NOMO-1 treated with dmso at 0.1 percent for 144 hours (cell line): ENCODE measurements around the gene ACAP1.

ENCODE experiments used
- DNase-seq: peaks from one replicate; lab custom pipeline; 2025; ENCODE audit not compliant: unreplicated experiment; lab: John Stamatoyannopoulos, UW

Gene ACAP1

GRCh38 chr17:7311110-7311705, 25.1 kb upstream of the ACAP1 start:
- DNase-seq = no peak

GRCh38 chr17:7312432-7313087, 23.8 kb upstream of the ACAP1 start:
- DNase-seq = no peak

GRCh38 chr17:7313088-7313889, 23.0 kb upstream of the ACAP1 start:
- no peak for DNase-seq

- DNase-seq = no peak
Observed at GRCh38 chr17:7313890-7314718, 22.2 kb upstream of the ACAP1 start.

GRCh38 chr17:7314719-7315569, 21.4 kb upstream of the ACAP1 start, which contains the start of gene GPS2:
GPS2 (minus strand) TSS chr17:7315360; CDS start chr17:7315052, 308 bp downstream.
- peak; percentile 80 for DNase-seq

GRCh38 chr17:7315570-7316235, 20.6 kb upstream of the ACAP1 start:
- DNase-seq = no peak

GRCh38 chr17:7317161-7317803, 19.0 kb upstream of the ACAP1 start:
- DNase-seq = no peak

- no peak for DNase-seq
Observed at GRCh38 chr17:7318121-7318860, 18.0 kb upstream of the ACAP1 start.

GRCh38 chr17:7321466-7321865, 14.9 kb upstream of the ACAP1 start:
- no peak for DNase-seq

- no peak for DNase-seq
Observed at GRCh38 chr17:7322520-7323194, 13.7 kb upstream of the ACAP1 start.

GRCh38 chr17:7323731-7324437, 12.4 kb upstream of the ACAP1 start:
- no peak for DNase-seq

GRCh38 chr17:7324438-7324779, 11.9 kb upstream of the ACAP1 start:
- DNase-seq = no peak

- no peak for DNase-seq
Observed at GRCh38 chr17:7325031-7325528, 11.2 kb upstream of the ACAP1 start.

GRCh38 chr17:7326186-7326585, 10.1 kb upstream of the ACAP1 start:
- DNase-seq = no peak

- no peak for DNase-seq
Observed at GRCh38 chr17:7327056-7327455, 9.3 kb upstream of the ACAP1 start.

- no peak for DNase-seq
Observed at GRCh38 chr17:7327501-7327900, 8.8 kb upstream of the ACAP1 start.

GRCh38 chr17:7328009-7328408, 8.3 kb upstream of the ACAP1 start:
- DNase-seq = no peak
